ENCODE results near the gene NELL2. TPM values are rescaled to one million over a fixed set of nuclear protein-coding genes. Genes with fewer than 3 reads are reported as not detected.

The NELL2 gene
- total RNA-seq, 1 experiment from 2014 or later: 32.7 TPM

DNA sequence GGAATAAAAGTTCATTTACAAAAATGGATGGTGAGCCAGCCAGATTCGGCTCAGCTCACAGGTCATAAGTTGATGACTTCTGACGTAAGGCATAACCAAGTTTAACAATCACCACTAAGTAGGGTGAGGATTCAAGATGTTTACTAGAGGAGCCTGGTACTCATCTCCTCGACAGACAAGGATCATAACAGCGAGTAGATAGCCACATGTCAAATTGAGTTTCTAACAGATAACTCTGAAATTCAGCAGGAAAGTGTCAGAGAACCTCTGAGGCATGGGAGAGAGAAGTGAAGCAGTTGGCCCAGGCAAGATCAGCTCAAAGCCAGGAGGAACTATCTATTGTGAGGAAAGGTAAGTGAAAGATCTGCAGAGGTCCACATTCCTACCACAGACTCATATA lies 208.7 kb downstream of the NELL2 start:
- H3K4ac ChIP-seq (ENCODE audit: low read depth, low read length): no peak overlapping the region
- Mint-ChIP-seq H3K4me1 (peaks cover 2% of the 10 kb centered on the region in 2 experiments; a peak in 3 of 4 replicates), H3K27ac (no peak overlapping the region), H3K9me3 (peaks cover 6 to 15% of the 10 kb centered on the region in 2 experiments; a peak in 4 of 5 replicates), H3K4me3 (no peak overlapping the region), H3K27me3 (ENCODE audit: low read depth) (no peaks in the 10 kb centered on the region), H3K36me3 (ENCODE audit: insufficient read depth in 1 of 3, low read depth in 3 of 3) (peaks cover 8 to 16% (median 11%) of the 10 kb centered on the region in 3 experiments)
- no peak overlapping the region for H2BK5ac ChIP-seq (ENCODE audit: insufficient read length, low read length)
- H3K9me3 ChIP-seq (ENCODE audit: control insufficient read depth, low read depth, low read length): no peaks in the 10 kb centered on the region
- H3K79me2 ChIP-seq (ENCODE audit: insufficient read depth, low read length): no peaks in the 10 kb centered on the region
- H2BK120ac ChIP-seq (ENCODE audit: low read depth, low read length, poor library complexity, severe bottlenecking): no peak overlapping the region
- no peak overlapping the region for H4K5ac ChIP-seq (ENCODE audit: insufficient read length, low read depth, low read length)
- no peak overlapping the region for H2BK12ac ChIP-seq (ENCODE audit: insufficient read length, low read depth, low read length)
- no peak overlapping the region for H3K14ac ChIP-seq (ENCODE audit: insufficient read depth, low read length)
- H3K27ac ChIP-seq (ENCODE audit: insufficient read length, low read depth, low read length): no peak overlapping the region
- H2BK20ac ChIP-seq (ENCODE audit: low read depth, low read length, poor library complexity, severe bottlenecking): no peak overlapping the region
- TF ChIP-seq, protein P1, sequence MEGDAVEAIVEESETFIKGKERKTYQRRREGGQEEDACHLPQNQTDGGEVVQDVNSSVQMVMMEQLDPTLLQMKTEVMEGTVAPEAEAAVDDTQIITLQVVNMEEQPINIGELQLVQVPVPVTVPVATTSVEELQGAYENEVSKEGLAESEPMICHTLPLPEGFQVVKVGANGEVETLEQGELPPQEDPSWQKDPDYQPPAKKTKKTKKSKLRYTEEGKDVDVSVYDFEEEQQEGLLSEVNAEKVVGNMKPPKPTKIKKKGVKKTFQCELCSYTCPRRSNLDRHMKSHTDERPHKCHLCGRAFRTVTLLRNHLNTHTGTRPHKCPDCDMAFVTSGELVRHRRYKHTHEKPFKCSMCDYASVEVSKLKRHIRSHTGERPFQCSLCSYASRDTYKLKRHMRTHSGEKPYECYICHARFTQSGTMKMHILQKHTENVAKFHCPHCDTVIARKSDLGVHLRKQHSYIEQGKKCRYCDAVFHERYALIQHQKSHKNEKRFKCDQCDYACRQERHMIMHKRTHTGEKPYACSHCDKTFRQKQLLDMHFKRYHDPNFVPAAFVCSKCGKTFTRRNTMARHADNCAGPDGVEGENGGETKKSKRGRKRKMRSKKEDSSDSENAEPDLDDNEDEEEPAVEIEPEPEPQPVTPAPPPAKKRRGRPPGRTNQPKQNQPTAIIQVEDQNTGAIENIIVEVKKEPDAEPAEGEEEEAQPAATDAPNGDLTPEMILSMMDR (conservative IDR thresholded peaks at IDR 0.05): no peak
- no peak overlapping the region for H3K4me2 ChIP-seq (ENCODE audit: insufficient read depth, insufficient read length, low read length)
- H3K4me1 ChIP-seq (ENCODE audit: insufficient read depth, low read length): no peaks in the 10 kb centered on the region
- H2AFZ ChIP-seq (ENCODE audit: low read length): no peak overlapping the region
- no peak overlapping the region for H3K56ac ChIP-seq (ENCODE audit: insufficient read length, low read depth, low read length)
- no peak overlapping the region for H2AK5ac ChIP-seq (ENCODE audit: insufficient read length, low read length)
- H4K91ac ChIP-seq (ENCODE audit: insufficient read length, low read depth, low read length): no peak overlapping the region
- no peaks in the 10 kb centered on the region for H3K23me2 ChIP-seq (ENCODE audit: insufficient read length, low read depth, low read length, poor library complexity, severe bottlenecking)
- H4K8ac ChIP-seq (replicated peaks; ENCODE audit: insufficient read length, low read depth, low read length): no peak overlapping the region
- no CpG with 5 or more reads among the region's 4 CpGs for WGBS (ENCODE audit: extremely low coverage, insufficient read length, low lambda C conversion rate)
- no peak overlapping the region for H2BK15ac ChIP-seq (ENCODE audit: low read depth, low read length)
- no peaks in the 10 kb centered on the region for H4K20me1 ChIP-seq (ENCODE audit: control insufficient read depth, insufficient read depth, insufficient read length)
- no peaks in the 10 kb centered on the region for H3K27me3 ChIP-seq (ENCODE audit: insufficient read depth, low read length)
- DNase-seq: no peak
- H3K18ac ChIP-seq (ENCODE audit: insufficient read length, low read depth, low read length): no peak overlapping the region
- H3K23ac ChIP-seq (ENCODE audit: insufficient read length, low read depth, low read length): no peak overlapping the region
- no peak overlapping the region for H3K9ac ChIP-seq (ENCODE audit: extremely low read depth, insufficient read length, low read length)
- no peak overlapping the region for H3T11ph ChIP-seq (ENCODE audit: low read length)
- H3K79me1 ChIP-seq (ENCODE audit: insufficient read depth, low read depth, low read length, poor library complexity, severe bottlenecking): no peaks in the 10 kb centered on the region

Data from H9 (cell line).